ENCODE measurements around the gene LRRC74B. TPM values are rescaled to one million over a fixed set of nuclear protein-coding genes. Genes with fewer than 3 reads are reported as not detected.

LRRC74B gene
- total RNA-seq, 2 donors from 2014 or later: not detected

GRCh38 chr22:21104126-21104691 lies 58.5 kb downstream of the LRRC74B start:
- Mint-ChIP-seq H3K4me3 (no peak overlapping the region), H3K4me1 (peaks cover 8% of the 10 kb centered on the region), H3K27ac (no peak overlapping the region), H3K9me3 (no peaks in the 10 kb centered on the region), H3K27me3 (peaks cover 27% of the 10 kb centered on the region), H3K36me3 (ENCODE audit: low read depth) (no peaks in the 10 kb centered on the region)
- no peak for ATAC-seq (replicated peaks)

- no peak overlapping the region for H3K4me3 Mint-ChIP-seq
- peaks cover 24% of the 10 kb centered on the region for H3K27me3 Mint-ChIP-seq
- ATAC-seq (replicated peaks): no peak
- H3K27ac Mint-ChIP-seq: no peak overlapping the region
- H3K4me1 Mint-ChIP-seq: peaks cover 8% of the 10 kb centered on the region
- H3K9me3 Mint-ChIP-seq: no peaks in the 10 kb centered on the region
- H3K36me3 Mint-ChIP-seq (ENCODE audit: low read depth): no peaks in the 10 kb centered on the region
Observed at GRCh38 chr22:21105294-21105693, 59.5 kb downstream of the LRRC74B start.

GRCh38 chr22:21106000-21106399 lies 60.3 kb downstream of the LRRC74B start:
- no peak overlapping the region for H3K27ac Mint-ChIP-seq
- no peak overlapping the region for H3K4me3 Mint-ChIP-seq
- H3K36me3 Mint-ChIP-seq (ENCODE audit: low read depth): no peaks in the 10 kb centered on the region
- H3K4me1 Mint-ChIP-seq: peaks cover 8% of the 10 kb centered on the region
- ATAC-seq (replicated peaks): no peak
- peaks cover 23% of the 10 kb centered on the region for H3K27me3 Mint-ChIP-seq
- no peaks in the 10 kb centered on the region for H3K9me3 Mint-ChIP-seq

- Mint-ChIP-seq H3K9me3 (no peaks in the 10 kb centered on the region), H3K4me3 (no peak overlapping the region), H3K27me3 (peaks cover 13% of the 10 kb centered on the region), H3K27ac (no peak overlapping the region), H3K36me3 (ENCODE audit: low read depth) (no peaks in the 10 kb centered on the region), H3K4me1 (no peaks in the 10 kb centered on the region)
- no peak for ATAC-seq (replicated peaks)
Observed at GRCh38 chr22:21108379-21109115, 62.8 kb downstream of the LRRC74B start.

Other genes with a start within 250 kb of the LRRC74B start
- gene PI4KA, start 187.1 kb upstream of the LRRC74B start, total RNA-seq: 10 to 100 TPM; 72.1 to 96.0 TPM
- gene SNAP29, start 186.9 kb upstream of the LRRC74B start, total RNA-seq: 10 to 100 TPM; 22.4 to 29.5 TPM
- 100 to 1,000 TPM in 1 of 2 donors, 10 to 100 TPM in 1; 88.5 to 145 TPM for gene CRKL, start 128.5 kb upstream of the LRRC74B start, total RNA-seq
- not detected for gene AIFM3, start 78.7 kb upstream of the LRRC74B start, total RNA-seq
- 10 to 100 TPM; 40.0 to 68.7 TPM for gene LZTR1, start 63.6 kb upstream of the LRRC74B start, total RNA-seq
- 10 to 100 TPM; 19.6 to 27.1 TPM for gene THAP7, start 43.8 kb upstream of the LRRC74B start, total RNA-seq
- gene P2RX6, start 30.8 kb upstream of the LRRC74B start, total RNA-seq: under 1 TPM in 1 of 2 donors, not detected in 1; 0.28 TPM
- not detected for gene SLC7A4, start 13.4 kb upstream of the LRRC74B start, total RNA-seq